ENCODE measurements around the gene R3HDM2. TPM values are rescaled to one million over a fixed set of nuclear protein-coding genes. Genes with fewer than 3 reads are reported as not detected.

Gene R3HDM2
- polyA plus RNA-seq, 1 experiment = 20.0 TPM

GRCh38 chr12:57329219-57329618, 101.6 kb downstream of the R3HDM2 start:
- no peak for DNase-seq (ENCODE audit: low read depth, low spot score)
- Histone ChIP-seq H3K4me3 (ENCODE audit: low read depth, low read length) (no peak overlapping the region), H3K27me3 (ENCODE audit: control insufficient read depth, insufficient read depth, low read length) (no peaks in the 10 kb centered on the region), H3K27ac (ENCODE audit: low read depth, low read length) (no peak overlapping the region), H3K9me3 (ENCODE audit: control insufficient read depth, insufficient read depth, low read length) (no peaks in the 10 kb centered on the region; the same call in 1 of the 2 replicates)
- ChIA-PET POLR2A (no interaction called here), CTCF (no interaction called here)
- no peak for TF ChIP-seq CTCF (IDR thresholded peaks at IDR 0.05; ENCODE audit: low read depth, low read length)

DNA sequence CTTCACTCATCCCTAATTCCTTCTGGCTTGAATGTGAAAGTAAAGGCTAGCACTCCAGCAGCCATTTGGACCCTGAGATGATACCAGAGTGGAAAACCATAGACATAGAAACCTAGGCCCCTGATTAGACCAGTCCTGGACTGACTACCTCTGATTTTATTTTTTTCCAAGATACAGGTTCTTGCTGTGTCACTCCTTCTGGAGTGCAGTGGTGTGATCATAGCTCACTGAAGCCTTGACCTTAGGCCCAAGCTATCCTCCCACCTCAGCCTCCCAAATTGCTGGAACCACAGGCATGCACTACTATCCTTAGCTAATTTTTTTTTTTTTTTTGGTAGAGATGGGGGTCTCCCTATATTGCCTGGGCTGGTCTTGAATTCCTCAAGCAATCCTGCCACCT, 105.4 kb downstream of the R3HDM2 start:
- ChIA-PET POLR2A (no interaction called here), CTCF (interaction anchor here (1.0 to 1.3 kb wide), 2 partner anchors 18 to 127 kb away, joined by 3 to 4 read pairs; no protein-coding TSS in a partner anchor)
- no peaks in the 10 kb centered on the region for H3K27me3 ChIP-seq (ENCODE audit: control insufficient read depth, insufficient read depth, low read length)
- no peaks in the 10 kb centered on the region; the same call in 1 of the 2 replicates for H3K9me3 ChIP-seq (ENCODE audit: control insufficient read depth, insufficient read depth, low read length)
- DNase-seq (ENCODE audit: low read depth, low spot score) = no peak
- H3K4me3 ChIP-seq (ENCODE audit: low read depth, low read length) = no peak overlapping the region
- TF ChIP-seq CTCF (IDR thresholded peaks at IDR 0.05; ENCODE audit: low read depth, low read length) = no peak
- no peak overlapping the region for H3K27ac ChIP-seq (ENCODE audit: low read depth, low read length)

DNA sequence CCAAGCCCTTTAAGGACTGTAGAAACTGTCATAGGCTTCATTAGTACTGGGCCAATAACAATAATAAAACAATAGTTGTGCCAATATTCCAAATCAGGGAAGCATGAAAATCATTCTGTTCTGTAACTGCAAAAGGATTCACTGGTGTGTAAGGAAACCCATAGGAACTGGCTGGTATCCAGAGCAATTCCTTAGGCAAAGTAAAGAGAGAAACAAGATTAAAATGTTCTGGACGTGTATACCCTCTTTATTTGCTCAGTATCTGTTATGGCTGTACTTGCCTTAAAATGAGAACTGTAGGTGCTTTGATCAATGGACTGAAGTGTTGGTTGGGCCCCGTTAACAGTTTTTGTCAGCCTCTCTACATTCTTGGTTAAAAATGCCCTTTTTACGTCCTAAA, 107.4 kb downstream of the R3HDM2 start:
- ChIA-PET CTCF (no interaction called here), POLR2A (interaction anchor here (0.5 kb wide), 1 partner anchor 101 kb away, joined by 10 read pairs; no protein-coding TSS in a partner anchor)
- DNase-seq (ENCODE audit: low read depth, low spot score) = no peak
- TF ChIP-seq CTCF (IDR thresholded peaks at IDR 0.05; ENCODE audit: low read depth, low read length) = no peak
- no peaks in the 10 kb centered on the region; the same call in 1 of the 2 replicates for H3K9me3 ChIP-seq (ENCODE audit: control insufficient read depth, insufficient read depth, low read length)
- H3K27ac ChIP-seq (ENCODE audit: low read depth, low read length) = no peak overlapping the region
- H3K4me3 ChIP-seq (ENCODE audit: low read depth, low read length) = no peak overlapping the region
- H3K27me3 ChIP-seq (ENCODE audit: control insufficient read depth, insufficient read depth, low read length) = no peaks in the 10 kb centered on the region

DNA sequence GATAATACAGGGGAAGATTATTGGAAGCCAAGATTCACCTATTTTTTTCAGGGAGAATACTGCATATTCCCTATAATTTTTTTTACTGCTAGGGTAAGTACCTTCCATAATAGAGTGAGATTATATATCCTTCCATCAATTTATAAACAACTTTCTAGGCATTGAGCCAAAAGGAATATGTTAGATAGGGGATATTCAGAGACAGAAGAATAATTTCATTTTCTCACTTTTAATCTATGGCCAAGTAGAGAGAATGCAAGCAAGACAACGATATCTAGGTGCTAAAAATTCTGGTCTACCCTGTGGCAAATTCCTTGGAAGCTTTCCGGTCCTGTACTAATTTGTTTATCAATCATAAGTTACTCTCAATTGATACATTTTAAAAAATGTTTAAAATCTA, 110.2 kb downstream of the R3HDM2 start:
- no peak overlapping the region for H3K4me3 ChIP-seq (ENCODE audit: low read depth, low read length)
- no peaks in the 10 kb centered on the region for H3K9me3 ChIP-seq (ENCODE audit: control insufficient read depth, insufficient read depth, low read length)
- no peak for DNase-seq (ENCODE audit: low read depth, low spot score)
- H3K27me3 ChIP-seq (ENCODE audit: control insufficient read depth, insufficient read depth, low read length) = no peaks in the 10 kb centered on the region
- no peak overlapping the region for H3K27ac ChIP-seq (ENCODE audit: low read depth, low read length)
- ChIA-PET CTCF (interaction anchor here (0.6 to 2.6 kb wide), 3 partner anchors 13 to 698 kb away, joined by 3 to 19 read pairs (median 8); no protein-coding TSS in a partner anchor), POLR2A (no interaction called here)
- no peak for TF ChIP-seq CTCF (IDR thresholded peaks at IDR 0.05; ENCODE audit: low read depth, low read length)

- H3K27ac ChIP-seq (ENCODE audit: low read depth, low read length) = no peak overlapping the region
- ChIA-PET CTCF (interaction anchor here (0.6 to 2.6 kb wide), 2 partner anchors 12 to 697 kb away, joined by 3 to 19 read pairs; no protein-coding TSS in a partner anchor), POLR2A (no interaction called here)
- no peak overlapping the region for H3K4me3 ChIP-seq (ENCODE audit: low read depth, low read length)
- H3K27me3 ChIP-seq (ENCODE audit: control insufficient read depth, insufficient read depth, low read length) = no peaks in the 10 kb centered on the region
- no peaks in the 10 kb centered on the region for H3K9me3 ChIP-seq (ENCODE audit: control insufficient read depth, insufficient read depth, low read length)
- no peak for TF ChIP-seq CTCF (IDR thresholded peaks at IDR 0.05; ENCODE audit: low read depth, low read length)
- no peak for DNase-seq (ENCODE audit: low read depth, low spot score)
These were observed 111.0 kb downstream of the R3HDM2 start for GRCh38 chr12:57319678-57320469.
